GM18511 (cell line): ENCODE data around the gene CACNA1I.

Experiments used
- ATAC-seq: cut with Tn5 transposase; IDR thresholded peaks from one replicate; pipeline ENCODE4 v1.9.1; 2021; ENCODE audit warnings: mild to moderate bottlenecking, moderate library complexity; ENCODE audit not compliant: unreplicated experiment

CACNA1I gene

DNA sequence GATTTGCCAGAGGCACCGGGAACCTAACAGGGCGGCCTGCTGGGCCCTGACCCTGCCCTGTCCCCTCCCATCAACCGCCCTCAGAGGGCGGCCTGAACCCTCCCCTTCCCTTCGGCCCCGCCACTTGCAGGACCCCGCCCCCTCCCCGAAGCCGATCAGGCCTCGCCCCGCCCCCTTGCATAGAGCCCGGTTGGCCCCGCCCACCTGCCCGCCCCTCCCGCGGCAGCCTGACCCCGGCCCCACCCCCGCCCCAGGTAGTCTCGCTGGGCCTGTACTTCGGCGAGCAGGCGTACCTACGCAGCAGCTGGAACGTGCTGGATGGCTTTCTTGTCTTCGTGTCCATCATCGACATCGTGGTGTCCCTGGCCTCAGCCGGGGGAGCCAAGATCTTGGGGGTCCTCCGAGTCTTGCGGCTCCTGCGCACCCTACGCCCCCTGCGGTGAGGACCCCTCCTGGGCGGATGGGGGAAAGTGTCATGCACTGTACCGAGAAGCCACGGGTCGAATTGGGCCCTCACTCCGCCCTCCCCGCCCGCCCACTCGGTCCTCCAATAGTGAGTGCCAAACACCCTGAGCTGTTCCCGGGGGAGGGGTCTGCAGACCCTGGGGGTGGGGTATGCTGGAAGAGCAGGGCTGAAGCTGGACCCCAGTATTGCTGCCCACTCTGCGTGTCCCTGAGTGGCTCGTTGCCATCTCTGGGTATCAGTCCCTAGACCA lies 94.1 kb downstream of the CACNA1I start:
- ATAC-seq = no peak

DNA sequence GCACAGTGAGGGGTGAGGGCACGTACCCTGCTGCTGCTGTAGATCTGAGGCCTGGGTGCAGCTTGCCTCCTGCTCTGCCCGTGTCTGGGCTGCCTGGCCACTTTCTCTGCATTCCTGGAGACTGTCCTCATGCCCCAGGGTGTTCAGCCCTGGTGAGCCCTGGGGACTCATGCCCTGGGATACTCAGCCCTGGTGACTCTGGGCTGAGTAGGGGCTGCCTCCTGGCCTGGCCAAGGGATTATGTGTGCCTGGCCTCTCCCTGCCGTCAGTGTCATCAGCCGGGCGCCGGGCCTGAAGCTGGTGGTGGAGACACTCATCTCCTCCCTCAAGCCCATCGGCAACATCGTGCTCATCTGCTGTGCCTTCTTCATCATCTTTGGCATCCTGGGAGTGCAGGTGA lies 94.7 kb downstream of the CACNA1I start:
- no peak for ATAC-seq

DNA sequence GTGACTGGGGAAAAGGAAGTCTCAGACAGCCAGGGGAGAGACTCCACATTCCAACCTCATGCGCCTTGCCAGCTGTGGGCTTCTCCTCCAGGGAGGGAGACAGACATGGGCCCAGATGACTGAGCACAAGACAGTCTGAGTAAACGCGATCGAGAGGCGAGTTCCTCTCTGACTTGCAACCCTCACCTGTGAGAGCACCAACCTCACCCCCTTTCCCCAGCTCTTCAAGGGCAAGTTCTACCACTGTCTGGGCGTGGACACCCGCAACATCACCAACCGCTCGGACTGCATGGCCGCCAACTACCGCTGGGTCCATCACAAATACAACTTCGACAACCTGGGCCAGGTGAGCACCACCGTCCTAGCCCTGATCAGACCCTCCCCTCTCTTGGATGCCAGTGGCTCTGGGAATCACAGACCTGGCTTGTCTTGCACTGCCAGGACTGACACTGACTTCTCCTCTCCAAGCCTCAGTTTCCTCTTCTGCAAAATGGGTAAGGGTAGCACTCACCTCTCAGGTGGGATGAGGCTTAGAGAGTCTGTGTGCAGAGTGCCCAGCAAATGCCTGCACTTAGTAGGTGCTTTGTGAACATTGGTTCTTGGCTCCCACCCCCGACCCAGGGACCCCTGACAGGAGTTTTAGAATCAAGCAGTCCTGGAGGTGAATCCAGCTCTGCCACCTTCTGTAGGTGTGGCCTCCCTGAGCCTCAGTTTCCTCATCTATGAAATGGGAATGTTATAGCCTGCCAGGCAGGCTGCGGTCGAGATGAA lies 95.3 kb downstream of the CACNA1I start:
- ATAC-seq = no peak

DNA sequence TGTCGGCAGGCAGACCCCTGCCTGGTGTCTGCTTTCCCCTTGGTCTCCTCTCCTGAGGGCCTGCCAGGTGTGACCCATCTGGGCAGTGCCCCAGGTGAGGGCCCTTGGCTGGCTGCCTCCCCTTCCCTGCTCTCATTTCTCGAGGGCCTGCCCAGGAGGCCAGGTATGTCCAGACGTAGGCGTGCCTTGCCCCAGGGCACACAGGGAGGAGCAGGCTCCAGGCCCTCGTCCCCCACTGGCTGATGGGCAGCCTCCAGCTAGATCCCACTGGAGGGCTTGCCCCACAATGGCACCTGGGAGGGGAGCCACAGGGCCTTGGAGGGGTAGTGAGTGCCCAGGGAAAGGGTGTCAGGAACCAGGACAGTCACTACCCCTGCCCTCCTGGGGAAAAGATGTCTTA lies 95.9 kb downstream of the CACNA1I start:
- ATAC-seq = no peak

DNA sequence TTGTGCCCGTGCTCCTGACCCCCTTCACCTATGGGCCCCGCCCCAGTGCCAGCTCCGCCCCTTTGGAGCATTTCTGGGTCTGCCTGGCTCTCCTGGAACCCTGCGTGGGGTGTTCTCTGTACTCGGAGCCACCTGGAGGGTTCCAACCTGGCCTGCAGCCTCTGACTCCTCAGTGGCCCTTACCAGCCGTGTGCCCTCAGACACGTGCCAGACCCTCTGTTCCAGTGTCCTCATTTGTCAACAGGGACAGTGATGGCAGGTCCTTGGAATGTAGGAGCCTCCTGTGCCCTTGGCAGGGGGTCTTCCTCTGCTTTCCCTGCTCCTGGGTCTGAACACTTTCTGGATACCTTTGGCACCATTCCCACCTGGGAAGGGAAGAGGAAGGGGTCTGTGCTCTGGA lies 96.4 kb downstream of the CACNA1I start:
- ATAC-seq = no peak

DNA sequence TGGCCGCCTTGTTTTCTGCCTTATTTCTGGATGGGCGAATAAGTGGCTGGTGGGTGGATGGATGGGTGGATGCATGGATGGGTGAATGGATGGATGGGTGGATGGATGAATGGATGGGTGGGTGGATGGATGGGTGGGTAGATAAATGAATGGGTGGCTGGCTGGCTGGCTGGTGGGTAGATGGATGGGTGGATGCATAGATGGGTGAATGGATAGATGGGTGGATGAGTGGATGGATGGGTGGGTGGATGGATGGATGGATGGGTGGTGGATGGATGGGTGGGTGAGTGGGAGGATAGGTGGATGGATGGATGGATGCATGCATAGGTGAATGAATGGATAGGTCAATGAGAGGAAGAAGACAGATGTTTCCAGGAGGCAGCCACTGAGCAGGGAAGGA lies 98.9 kb downstream of the CACNA1I start:
- ATAC-seq = no peak

DNA sequence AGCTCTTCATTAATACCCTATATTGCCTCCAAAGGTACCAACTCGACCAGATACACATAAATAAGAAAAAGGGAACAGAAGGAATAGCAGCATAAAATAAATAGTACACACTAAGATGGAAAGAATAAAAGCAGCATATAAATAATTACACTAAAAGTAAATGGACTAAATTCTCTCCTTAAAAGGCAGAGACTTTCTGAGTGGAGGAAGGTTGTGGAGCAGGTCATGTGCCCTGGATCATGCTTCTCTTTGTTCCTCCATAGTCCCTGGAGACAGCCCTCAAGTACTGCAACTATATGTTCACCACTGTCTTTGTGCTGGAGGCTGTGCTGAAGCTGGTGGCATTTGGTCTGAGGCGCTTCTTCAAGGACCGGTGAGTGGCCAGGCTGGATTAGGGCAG lies 101.4 kb downstream of the CACNA1I start:
- no peak for ATAC-seq

DNA sequence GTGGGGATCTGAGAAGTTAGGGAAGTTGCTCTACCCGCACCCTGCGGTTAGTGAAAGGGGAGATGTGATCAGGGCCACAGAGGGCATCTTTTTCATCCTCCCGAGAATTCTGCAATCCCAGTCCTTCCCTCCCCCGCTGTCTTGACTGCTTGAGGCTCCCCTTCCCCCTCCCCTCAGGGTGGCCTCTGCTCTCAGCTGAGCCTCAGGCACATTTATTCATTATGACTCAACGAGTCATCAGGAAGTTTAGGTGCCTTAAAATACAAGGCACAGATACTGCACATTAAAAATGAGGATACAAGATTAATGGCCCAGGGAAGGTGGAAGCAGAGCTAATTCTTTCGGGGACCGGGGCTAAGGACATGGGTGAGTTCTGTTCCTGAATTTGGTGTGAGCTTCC lies 104.0 kb downstream of the CACNA1I start:
- ATAC-seq = no peak

DNA sequence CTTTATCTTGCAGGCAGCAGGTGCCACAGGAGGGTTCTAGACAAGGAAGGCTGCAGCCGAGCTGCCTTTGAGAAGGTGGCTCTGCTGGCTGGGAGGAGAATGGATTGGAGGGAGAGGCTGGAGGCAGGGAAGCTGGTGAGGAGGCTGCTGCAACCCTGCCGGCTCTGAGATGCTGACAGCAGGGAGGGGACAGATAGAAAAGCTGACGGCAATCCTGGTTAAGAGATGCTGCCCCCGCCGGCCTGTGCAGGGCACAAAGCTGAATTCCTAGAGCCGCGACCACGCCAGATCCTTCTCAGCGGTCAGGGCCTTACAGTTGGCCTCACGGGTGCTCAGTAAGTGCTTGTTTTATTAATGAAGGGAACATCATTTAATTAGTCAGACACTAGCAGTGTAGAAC lies 105.4 kb downstream of the CACNA1I start:
- no peak for ATAC-seq

DNA sequence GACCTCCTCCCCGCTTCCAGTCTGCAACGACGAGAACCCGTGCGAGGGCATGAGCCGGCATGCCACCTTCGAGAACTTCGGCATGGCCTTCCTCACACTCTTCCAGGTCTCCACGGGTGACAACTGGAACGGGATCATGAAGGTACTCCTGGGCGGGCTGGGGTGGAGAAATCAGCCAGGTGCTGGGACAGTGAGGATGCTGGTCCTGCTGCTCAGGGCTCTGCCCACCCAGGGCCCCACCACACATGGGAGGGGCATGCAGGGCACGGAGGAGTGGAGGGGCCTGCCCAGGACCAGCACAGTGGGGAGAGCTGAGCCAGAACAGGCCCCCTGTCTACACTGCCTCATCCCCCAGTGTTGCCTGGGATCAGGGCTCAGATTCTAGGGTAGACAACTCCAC lies 107.4 kb downstream of the CACNA1I start:
- no peak for ATAC-seq

DNA sequence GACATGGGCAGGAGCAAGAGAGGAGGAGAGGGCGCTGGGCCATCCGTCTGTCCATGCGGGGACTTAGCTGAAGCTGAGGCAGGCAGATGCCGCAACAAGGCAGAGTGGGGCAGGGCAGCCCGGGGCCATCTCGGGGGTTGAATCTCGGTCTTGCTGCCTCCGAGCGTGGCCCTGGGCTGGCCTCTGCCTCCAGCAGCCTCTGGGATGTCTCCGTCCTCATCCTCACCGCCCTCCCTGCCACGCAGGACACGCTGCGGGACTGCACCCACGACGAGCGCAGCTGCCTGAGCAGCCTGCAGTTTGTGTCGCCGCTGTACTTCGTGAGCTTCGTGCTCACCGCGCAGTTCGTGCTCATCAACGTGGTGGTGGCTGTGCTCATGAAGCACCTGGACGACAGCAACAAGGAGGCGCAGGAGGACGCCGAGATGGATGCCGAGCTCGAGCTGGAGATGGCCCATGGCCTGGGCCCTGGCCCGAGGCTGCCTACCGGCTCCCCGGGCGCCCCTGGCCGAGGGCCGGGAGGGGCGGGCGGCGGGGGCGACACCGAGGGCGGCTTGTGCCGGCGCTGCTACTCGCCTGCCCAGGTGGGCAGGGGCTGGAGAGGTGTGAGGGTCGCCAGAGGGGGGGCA lies 108.4 kb downstream of the CACNA1I start:
- ATAC-seq = no peak

DNA sequence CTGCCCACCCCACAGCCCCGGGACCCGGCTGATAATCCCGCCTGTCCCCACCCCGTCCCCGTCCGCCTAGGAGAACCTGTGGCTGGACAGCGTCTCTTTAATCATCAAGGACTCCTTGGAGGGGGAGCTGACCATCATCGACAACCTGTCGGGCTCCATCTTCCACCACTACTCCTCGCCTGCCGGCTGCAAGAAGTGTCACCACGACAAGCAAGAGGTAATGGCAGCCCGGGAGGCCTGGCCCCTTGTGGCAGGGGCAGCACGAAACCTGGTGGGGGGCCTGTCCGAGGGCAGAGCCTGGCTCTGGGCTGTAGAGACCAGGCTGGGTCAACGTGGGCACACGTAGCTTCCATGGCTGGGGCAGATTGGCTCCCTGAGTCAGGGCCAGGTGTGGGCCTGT lies 109.1 kb downstream of the CACNA1I start:
- ATAC-seq = no peak

DNA sequence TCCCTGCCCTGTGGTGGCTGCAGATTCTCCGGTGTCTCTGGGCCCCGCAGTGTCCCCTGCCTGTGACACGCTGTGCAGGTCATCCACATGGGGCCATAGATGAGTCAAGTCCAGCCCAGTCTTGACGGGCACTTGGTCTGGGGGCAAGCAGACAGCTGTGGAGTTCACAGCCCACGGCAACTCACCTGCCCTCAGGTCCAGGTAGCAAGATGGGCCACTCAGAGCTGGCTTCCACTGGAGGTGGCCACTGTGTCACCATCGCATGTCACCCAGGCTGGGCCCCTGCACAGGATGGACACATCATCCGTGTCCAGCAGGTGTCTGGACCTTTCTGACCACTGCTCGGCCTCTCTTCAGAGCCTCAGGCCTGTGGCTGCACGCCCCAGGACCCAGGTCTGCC lies 109.9 kb downstream of the CACNA1I start:
- ATAC-seq = no peak

DNA sequence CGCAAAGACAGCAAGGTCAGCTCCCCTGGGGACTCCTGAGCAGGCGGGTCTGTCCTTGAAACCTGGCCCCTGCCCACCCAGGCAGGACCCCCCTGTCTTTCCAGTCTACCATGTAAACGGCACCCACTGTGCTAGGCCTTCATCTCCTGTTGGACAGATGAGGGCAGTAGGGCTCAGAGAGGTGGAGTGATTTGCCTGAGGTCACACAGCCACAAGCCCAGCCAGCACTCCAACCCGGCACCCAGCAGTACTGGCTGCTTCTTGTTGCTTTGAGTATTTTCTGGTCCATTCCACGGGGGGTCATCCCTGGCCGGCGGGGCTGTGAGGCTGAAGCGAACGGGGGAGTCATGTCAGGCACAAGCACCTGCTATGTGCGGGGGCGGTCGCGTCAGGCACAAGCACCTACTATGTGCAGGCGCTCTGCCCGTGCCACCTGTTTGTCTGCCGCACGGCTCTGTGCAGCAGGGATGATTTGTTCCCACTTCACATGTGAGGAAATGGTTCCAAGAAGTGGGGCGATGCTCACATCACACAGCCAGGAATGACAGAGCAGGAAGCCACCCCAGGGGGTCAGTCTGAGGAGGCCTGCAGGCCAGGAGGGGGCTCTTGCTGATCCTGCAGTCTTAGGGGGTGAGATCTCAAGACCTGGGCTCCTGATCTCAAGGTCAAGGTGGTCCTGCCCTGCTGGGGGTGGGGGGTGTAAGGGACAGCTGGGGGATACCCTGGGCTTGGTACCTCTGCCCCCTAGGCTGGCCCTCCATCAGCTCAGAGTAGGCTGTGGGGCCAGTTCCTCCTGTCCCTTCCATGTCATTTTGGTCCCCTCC lies 110.7 kb downstream of the CACNA1I start:
- ATAC-seq = no peak

DNA sequence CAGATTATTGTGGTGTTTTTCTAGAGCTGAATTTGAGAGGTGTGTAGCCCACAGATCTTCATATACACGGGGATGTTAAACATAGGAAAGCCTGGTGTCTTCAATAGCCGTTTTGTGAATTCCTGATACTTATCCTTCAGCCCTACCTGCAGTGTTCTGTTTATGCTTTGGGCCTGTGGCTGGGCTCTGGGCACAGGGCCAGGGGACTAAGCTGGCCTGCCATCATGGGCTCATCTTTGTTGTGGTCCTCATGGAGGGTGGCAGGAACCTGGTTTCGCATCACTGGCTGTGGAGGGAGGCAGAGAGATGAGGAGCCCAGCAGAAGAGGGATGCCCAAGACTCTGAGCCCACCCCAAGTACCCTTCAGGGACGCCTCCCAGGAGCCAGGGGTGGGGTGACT lies 112.4 kb downstream of the CACNA1I start:
- ATAC-seq = no peak

DNA sequence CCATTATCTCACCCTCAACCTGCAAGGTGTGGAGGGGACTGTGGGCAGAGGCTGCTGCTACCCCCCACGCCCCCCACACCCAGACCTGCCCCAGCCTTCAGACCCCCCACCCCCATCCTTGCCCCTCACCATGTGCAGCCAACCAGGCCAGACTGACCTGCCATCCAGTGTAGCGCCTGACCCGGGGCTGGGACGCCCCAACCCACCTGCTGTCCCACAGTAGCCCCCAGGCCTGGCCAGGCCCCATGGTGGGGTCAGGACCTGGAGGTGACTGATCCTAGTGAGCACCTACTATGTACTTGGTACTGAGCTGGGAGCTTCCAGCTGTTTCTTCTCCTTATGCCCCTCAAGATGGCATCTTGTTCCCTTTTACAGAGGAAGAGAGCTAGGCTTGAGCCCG lies 113.1 kb downstream of the CACNA1I start:
- no peak for ATAC-seq

DNA sequence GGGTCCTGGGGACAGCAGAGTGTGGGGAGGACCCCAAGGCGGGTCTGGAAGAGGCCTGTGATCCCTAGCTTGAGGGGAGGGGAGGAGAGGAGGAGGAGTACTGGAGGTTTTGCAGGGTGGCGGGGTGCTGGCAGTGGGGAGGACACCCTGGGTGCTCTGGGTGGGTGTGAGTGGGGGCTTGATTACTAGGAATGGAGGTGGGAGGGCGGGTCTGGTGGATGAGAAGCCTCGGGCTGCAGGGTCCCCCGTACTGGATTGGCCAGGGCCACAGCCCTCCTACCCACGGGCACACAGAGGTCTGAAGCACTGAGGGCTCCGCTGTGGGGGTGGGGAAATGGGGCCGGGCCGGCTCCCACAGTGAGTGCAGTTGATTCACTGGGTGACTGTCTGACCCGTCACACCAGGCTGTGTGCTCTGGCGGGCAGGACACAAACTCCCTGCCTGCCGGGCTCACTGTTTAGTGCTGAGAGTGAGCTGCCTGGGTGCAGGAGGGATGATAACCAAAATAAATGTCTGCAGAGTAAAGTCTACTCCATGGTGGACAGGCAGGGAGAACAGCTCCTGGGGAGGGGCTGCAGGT lies 114.2 kb downstream of the CACNA1I start:
- ATAC-seq = no peak

DNA sequence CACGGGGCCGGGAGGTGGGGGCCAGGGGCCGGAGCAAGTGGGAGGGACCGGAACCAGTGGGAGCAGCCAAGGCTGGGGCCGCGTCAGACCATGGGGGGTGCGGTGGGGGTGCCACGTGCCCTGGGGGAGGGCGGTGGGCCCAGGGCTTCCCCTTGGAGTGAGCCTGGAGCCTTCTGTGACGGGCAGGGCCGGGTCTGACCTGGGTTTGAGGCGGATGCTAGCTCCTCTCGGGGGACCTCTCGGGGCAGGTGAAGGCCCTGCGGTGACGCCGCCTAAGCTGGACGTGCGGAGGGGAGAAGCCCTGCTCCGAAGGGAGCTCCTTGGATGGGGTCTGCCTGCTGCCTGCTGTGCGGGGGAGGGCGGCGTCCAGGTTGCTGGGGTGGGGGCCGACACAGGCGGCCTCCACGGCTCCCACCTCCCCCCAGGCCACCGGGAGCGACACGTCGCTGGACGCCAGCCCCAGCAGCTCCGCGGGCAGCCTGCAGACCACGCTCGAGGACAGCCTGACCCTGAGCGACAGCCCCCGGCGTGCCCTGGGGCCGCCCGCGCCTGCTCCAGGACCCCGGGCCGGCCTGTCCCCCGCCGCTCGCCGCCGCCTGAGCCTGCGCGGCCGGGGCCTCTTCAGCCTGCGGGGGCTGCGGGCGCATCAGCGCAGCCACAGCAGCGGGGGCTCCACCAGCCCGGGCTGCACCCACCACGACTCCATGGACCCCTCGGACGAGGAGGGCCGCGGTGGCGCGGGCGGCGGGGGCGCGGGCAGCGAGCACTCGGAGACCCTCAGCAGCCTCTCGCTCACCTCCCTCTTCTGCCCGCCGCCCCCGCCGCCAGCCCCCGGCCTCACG lies 115.0 kb downstream of the CACNA1I start:
- ATAC-seq = no peak

DNA sequence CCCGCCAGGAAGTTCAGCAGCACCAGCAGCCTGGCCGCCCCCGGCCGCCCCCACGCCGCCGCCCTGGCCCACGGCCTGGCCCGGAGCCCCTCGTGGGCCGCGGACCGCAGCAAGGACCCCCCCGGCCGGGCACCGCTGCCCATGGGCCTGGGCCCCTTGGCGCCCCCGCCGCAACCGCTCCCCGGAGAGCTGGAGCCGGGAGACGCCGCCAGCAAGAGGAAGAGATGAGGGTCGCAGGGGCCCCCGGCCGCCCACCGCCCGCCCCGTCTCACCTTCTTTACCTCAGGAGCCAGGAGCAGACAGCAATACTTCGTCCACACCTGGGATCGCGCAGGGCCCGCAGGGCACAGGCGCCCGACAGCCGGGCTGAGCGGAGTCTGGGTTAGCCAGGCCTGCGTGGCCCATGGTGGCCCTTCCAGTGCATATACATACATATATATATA lies 115.6 kb downstream of the CACNA1I start:
- ATAC-seq = no peak
